NCI-H774 (cell line): Measurements from ENCODE around the gene RIMS3.

Source experiments
- DNase-seq: peaks from one replicate; lab custom pipeline; 2025; lab: John Stamatoyannopoulos, UW

RIMS3 gene

DNA sequence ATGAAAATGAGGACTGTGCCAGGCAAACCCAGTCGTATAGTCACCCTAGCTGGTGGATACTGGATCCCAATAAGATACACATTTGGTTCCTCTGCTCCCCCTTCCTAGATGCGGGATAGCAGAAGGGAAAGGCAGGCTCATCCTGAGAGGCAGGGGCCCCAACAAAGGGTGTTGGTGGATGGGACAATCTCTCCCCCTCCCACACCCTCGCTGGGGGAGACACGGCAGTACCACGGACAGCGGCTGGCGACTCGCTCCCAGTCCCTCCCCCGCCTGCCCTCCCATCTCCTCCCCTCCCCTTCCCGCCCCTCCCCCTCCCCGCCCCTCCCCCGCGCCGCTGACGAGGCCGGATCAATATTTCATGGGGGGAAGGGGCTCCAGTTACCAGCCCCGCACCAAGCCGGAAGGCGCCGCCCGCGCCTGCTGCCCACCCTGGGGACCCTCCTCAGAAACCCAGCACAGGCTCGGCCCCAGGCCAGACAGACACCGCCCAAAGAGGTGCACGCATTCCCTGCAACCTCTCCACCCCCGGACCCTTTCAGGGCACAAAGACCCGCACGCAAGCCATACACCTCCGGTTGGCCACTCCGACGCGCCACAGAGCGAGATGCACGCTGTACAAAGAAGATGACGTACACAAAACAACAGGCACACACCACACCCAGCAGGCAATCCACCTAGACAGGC is 11.5 kb downstream of the RIMS3 start:
- DNase-seq, result no peak

DNA sequence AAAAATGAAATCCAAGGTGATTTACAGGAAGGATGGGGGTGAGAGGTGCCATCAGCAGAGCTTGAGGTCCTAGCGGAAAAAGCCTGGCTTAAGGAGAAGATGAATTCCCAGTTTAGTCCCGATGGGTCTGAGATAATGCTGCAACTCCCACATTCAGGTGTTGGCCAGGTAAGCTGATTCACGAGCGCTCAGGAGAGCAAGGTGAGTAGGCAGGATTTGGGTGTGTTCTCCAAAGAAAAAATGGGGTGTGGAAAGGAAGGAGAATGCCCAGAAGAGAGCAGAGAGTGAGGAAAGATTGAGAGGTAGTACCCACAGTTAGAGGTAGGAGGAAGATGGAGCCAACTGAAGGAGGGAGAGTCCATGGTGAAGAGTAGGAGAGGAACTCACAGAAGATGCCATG is 12.5 kb downstream of the RIMS3 start:
- no peak for DNase-seq

DNA sequence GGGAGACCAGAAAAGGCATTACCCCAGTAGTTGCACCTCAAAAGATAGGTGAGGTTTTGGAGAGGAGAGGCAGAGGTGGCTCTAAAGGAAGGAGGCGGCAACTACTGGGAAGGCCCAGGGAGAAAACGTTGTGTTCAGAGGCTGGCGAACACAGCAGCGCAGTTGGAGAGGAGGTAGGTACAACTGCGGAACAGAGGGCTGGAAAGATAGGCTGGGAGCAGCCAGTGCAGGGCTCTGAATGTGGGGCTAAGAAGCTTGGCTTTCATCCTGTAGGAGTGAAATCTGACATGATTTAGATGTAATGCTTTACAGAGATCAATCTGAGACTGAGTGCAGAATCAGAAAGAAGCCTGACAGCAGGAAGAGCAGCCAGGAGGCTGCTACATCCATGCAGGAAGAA is 13.0 kb downstream of the RIMS3 start:
- no peak for DNase-seq

DNA sequence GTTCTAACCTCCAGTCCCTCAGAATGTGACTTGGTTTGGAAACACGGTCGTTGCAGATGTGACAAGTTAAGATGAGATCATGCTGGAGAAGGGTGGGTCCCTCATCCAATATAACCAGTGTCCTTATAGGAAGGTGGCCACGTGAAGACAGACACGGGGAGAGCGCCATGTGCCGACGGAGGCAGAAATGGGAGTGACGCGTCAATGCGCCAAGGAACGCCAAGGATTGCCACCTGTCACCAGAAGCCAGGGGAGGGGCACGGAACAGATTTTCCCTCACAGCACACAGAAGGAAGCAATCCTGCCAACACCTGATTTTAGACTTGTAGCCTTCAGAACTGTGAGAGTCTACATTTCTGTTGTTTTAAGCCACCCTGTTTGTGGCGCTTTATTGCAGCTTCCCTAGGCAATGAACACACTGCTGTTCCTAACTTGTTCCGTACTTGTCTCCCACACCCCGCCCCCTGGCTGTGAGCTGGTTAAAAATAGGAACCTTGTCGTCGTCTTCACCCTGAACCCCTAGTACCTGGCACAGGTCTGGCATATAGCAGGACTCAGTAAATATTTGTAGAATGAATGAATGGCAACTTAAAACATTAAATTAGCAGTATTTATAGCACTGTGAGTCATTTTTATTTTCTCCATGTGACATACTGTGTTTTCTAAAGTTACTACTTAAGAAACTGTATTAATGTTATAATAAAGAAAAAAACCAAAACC is 14.2 kb downstream of the RIMS3 start:
- no peak for DNase-seq

DNA sequence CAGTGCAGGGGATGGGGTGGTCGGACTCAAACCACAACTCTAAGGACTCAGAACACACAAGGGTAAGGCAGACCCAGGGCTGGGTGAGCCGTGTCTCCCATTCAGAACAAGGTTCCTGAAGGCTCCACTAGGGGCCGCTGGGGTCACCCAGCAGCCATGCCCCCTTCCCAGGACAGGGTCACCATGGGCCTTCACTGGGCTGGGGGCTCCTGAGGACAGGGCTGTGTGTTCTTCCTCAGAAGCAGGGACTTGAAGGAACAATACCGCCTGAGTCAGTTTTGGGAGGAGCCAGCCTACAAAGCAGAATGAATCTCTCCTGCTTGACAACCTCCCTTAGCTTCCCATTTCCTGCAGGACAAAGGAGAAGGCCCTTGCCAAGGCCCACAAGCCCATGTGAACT is 15.4 kb downstream of the RIMS3 start:
- no peak for DNase-seq

DNA sequence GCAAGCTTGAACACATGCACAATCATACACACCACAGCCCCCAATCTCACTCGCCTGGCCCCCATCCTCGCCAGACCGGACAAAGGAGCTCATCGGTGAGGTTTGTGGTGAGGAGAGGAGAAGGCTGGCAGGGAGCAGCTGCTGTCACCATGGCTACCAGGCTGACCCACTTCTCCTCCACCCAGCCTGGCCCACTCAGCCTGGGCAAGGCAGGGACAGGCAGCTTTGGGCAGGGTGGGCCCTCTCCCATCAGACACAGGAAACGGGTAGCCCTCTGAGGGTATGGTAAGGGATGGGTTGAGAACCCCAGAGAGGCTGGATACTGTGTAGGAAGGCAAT is 15.9 kb downstream of the RIMS3 start:
- no peak for DNase-seq

DNA sequence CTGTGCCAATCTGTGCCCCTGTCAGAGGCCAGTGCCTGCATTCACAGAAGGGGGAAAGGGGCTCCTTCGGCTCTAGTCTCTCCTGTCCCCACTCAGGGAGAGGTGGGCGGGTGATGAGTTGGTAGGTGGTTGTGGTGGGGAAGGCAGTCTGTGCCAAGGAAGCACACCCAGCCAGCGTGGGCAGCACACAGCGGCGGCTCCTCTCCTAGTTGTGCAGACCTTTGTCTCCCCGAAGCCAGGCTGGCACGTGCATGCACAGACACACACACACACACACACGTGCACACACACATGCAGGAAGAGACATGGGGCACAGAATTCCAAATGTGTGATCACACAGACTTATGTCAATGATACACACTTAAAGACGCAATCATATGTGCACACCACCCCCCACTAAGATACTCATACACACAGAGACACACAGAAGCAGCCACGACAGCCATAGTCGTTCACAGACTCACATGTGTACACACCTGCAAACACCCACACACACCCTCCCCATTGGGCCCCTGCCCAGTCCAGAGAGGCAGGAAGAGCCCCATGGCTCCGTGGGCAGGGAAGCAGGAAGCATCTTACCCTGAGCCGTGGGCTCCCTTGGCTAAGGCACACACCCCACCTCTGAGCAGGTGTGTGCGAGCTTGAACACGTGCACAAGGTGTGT is 16.4 kb downstream of the RIMS3 start:
- no peak for DNase-seq

DNA sequence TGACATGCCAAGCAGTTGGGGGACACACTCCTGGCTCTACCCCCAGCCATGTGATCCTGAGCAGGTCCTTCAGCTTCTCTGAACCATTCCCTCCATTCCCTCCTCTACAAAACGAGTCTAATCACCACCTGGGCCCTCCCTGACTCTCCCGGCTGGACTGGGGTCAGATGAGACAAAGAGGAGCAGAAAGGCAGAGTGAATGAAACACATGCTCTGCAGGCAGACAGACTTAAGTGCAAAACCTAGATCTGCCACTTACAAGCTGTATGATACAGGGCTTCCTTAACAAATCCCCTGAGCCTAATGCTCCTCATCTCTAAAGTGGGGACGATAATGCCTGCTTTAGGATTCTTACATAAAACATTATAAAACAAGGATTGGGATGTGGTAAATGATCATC is 17.3 kb downstream of the RIMS3 start:
- DNase-seq, result no peak

DNA sequence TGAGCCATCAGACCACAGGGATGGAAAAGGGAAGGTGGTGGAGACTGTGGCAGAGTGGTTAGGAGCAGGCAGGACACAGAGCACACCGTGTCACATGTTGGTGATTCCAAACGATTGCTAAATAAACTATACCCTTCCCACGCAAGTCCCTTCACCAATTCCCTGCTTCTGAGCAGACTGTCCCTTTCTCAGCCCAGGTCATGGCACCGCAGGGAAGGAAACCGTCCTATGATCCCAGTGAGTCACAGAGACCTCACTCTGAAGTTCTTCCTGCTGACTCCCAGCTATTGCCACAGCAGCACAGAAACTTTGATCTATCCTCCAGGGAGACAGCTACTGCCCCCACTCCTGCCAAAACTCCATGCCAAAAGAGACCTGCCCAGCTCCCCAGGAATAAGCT is 19.2 kb downstream of the RIMS3 start:
- DNase-seq, result no peak

DNA sequence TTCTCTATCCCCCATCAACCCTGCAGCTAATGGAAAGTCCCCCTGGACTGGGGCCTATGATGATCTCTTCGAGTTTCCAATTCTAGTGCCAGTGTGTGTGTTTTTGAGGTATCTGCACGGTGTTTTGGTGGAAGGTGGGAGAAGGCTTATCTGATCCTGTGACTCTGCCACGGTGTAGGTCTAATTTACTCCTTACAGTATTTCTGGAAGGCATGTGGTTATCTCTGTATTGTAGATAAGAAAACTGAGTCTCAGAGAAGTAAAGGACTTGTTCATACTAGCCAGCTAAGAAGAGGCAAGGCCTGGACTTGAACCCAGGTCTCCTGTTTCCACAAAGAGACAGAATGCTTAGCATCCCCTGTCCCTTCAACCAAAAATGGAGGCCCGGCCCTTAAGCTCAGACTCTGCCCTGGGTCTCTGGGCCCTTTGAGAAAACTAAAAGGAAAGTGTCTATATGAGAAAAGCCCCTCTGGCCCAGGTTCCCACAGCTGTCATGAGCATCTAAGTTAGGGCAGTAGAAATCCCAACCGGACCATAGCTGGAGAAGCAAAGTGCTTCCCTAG is 20.3 kb downstream of the RIMS3 start:
- DNase-seq, result no peak

DNA sequence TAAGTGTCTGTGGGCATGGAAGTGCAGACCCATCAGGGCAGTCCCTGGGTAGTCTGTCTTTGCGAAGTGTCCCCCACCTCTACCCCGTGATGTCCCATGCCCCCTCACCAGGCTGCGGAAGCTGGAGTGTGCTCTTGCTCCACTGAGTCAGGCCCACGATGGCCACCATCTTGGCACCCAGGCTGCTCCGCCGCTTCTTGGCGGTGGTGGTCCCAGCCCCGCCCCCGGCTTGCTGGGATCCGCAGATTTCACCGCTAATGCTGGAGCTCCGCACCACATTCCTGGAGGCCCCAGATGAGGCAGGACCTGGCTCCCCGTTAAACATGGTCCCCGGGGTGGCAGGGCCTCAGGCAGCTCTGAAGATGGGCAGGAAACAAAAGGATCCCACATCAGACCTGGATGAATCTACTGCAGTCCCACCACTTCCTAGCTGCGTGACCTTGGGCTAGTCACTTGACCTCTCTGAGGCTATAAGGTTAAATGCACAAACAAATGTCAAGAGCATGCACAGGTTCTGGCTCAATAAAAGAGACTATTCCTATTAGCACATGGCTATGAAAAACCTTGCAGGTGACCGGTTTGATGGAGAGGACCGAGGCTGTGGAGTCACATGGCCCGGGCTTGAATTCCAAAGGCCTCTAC is 23.8 kb downstream of the RIMS3 start:
- no peak for DNase-seq

DNA sequence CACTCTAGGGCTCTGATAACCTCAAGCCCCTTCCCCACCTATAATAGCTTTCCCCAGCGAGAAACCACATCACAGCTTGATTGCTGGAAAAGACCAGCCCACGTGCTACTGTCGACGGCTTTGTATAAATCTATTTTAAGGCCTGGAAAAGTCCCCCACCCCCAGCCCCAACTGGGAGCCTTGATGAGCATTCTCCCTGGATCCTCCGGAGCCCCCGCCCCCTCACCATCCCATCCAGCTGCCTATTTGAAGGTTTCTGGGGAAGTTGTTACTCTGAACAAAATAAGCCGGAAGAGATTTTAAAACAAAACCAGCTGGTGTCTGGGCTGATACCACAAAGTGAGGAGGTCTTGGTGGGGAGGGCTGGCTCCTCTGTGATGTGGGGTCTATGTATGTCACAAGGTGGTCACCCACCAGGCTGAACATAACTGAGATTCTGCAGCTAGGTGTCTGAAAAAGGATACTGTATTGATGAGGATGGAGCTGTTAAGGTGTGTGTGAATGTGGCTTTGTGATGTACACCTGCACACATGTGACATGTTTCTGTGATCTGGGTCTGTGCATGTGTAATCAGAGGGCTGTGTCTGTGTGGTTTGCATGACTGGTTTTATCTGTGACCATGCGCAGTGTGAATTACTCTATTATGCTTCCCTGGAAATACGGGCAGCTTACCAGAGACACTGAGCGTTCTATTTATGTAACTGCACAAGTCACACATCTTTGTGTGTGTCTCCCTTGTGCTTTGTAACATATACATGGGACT is 25.0 kb downstream of the RIMS3 start:
- no peak for DNase-seq

DNA sequence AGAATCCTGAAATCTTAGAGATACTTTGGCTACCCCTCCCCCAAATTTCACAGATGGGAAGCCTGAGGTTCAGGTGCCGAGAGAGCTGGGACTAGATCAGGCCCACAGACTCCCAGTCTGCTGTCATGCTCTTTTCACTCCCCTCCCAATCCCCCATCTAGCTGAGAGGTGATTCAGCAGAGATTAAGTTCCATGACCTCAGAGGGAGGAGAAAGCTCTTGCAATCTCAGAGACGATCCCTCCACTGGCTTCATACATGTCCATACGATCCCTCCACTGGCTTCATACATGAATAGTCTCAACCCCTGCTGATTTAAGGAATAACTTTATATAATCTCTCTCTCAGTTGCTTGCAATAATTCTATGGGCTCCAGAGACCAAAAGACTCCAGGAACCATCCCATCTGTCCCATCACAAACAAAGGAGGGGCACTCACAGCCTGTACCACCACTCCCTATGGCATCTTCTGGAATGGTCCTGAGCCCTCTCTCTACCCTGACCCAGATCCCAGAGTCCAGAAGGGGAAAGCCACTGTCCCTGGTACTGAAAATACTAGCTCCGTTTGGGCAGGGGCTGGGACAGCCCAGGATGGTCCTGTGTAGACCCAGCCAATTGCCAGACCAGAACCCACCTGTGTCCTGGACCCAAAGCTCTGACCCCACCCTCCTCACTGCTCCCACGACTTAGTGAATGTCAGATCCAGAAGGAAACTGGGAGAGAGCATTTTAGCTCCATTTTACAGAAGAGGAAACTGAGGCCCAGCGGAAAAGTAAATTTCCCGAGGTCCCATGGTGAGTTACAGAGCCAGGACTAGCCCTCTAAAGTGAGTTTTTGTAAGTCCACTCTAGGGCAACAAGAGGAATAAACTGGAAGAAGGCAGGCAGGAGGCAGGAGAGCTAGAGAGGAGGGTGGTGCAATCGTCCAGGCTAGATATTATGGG is 27.1 kb downstream of the RIMS3 start:
- DNase-seq, result no peak

DNA sequence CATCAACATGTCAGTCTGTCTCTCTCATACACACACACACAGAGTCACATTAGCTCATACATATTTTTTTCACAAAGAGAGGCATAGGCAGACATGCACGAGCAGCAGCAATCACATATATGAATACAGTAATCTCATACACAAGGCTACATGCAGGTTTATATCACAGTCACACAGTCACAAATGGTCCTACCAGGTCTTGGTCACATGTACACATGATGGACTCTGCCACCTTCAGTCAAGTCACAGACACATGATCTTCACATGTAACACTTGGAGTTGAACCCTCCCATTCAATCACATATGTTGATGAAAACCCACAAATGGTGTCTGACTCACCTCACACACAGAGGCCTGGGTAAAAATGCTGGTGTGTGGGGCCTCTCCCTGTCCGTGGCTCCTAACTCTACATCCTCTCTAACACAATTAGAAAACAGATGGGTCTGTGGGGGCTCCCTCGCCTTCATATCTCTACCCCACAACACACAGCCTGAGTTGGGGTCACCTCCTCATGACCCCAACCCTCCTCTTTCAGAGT is 27.9 kb downstream of the RIMS3 start:
- no peak for DNase-seq

DNA sequence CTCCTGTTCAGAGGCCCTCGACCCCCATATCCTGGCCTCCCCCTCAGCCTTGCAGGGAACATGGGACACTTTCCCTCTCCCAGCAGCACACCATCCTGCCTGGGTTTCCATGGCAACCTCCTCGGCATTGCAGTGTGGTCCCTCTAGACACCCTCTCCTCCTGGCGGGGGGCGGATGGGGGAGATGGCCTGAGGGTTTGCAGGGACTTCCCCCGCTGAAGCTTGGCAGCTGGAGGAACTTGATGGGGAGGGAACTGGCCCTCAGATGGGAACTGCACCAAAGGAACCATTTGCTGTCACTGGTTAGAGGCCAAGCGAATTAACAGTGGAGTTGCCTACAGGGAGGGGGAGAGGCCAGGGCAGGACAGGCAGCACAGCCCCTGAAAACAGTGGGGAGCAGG is 28.7 kb downstream of the RIMS3 start:
- DNase-seq, result no peak

DNA sequence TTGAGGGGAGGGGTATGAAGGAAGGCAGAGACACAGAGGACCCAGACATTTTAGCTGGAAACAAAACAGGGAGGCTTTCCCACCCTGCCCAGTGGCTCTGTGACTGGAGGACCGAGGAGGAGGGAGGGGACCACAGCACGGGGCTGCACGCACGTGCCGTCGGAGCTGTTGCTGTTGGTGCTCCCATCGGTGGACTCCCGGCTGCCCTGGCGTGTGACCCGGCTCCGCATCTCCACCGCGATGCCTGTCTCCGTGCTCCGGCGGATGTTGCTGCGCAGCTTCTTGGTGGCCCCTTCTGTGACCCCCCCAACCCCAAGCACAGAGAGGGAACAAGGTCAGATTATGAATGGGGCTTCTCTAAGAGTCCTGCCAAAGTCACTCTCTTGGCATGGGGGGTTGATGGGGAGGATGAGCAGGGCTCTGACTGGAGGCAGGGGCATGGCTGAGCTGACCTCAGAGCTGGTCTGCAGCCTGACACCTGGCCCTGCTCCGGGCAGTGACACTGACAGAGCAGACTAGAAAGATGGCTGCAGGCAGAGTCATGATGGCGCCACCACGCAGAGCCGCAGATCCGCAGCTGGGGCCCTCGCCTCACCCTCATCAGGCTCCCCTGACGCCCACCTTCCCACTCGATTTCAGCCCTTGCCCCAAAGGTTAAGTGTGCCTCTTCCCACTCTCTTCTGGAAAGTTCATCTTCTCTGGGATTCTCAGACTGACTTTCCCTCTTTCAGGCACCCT is 29.6 kb downstream of the RIMS3 start:
- no peak for DNase-seq

DNA sequence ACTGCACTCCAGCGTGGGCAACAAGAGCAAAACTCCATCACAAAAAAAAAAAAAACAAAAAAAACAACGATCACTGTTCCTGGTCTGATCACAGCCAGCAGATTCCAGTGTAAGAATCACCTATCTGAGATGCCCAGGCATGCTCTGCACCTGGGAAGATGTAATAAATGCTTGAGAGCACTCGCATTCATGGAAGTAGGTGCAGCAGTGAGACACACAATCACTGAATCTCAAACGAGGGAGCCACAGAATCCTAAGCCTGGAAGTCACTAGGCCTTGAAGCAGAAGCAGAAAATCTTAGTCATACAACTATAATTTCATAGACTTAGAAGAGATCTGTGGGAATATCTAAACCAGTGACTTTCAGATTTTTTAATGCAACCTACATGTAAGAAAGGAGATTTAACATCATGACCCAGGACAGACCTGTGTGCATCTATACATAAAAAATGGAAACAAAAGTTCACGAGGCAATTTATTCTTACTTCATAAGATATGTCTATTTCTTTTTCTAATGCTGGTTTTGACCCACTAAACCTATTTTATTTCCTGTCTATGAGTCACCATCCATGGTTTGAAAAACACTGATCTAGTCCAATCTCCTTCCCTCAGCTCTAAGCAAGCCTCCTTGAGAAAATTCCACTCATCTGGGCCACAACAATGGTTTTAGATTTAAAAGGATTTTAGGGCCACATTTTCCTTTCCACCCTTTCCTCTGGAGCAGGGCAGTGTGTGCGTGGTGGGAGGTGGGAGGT is 30.4 kb downstream of the RIMS3 start:
- no peak for DNase-seq

DNA sequence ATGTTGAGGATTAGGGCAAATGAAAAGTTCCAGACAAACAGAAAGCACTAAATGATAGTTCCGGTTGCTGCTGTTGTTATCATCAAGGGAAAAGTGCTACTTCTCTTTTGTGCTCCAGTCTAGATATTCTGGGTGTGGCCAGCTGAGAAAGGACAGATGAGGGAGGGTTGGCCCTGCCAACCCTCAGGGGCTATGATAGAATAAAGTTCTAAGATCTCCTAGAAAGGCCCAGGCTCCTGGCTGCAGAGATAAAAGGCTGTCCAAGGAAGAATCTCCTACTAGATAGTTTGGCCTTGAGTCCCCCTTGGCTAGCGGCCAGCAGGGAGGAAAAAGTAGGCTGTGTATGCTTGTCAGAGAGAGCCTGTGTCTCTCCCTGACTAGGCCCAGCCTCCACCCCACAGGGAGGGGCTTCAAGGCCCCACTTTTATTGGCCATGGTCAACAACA is 31.5 kb downstream of the RIMS3 start:
- DNase-seq, result no peak

DNA sequence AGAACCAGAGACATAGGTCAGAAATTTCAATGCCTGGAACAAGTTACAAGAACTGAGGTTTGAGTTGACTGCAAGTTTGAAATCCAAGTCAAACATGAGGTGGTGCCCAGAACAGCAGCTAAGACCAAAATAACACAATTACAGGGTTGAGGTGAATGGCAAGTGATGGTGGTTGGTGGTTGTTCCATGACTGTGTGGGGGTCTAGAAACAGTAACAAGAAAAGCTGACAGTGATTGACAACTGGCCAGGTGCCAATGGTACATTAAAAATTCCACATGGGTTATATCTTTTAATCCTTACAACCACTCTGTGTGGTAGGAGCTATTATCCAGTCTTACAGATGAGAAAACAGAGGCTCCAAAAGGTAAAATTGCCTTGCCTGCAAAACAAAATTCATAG is 32.0 kb downstream of the RIMS3 start:
- DNase-seq, result no peak
